ENCODE results near the gene PPFIA2. TPM values are rescaled to one million over a fixed set of nuclear protein-coding genes. Genes with fewer than 3 reads are reported as not detected.

Gene PPFIA2
- polyA plus RNA-seq, 1 of the 3 experiments (the other 2 are of a cell fraction): not detected

- TF ChIP-seq REST (IDR thresholded peaks at IDR 0.05; ENCODE audit: low read depth, low read length) (no peak), MXI1 (IDR thresholded peaks at IDR 0.05; ENCODE audit: low read depth, low read length) (no peak), TAF1 (IDR thresholded peaks at IDR 0.05; ENCODE audit: borderline replicate concordance, low read depth, low read length) (no peak), RCOR1 (IDR thresholded peaks at IDR 0.05; ENCODE audit: low read length) (no peak), SIN3A (IDR thresholded peaks at IDR 0.05; ENCODE audit: borderline replicate concordance, low read depth, low read length) (no peak), FOXM1 (IDR thresholded peaks at IDR 0.05; ENCODE audit: low read depth) (no peak), CTCF (IDR thresholded peaks at IDR 0.05) (no peak)
Measured at GRCh38 chr12:81520064-81520945, 238.8 kb downstream of the PPFIA2 start (continued).

- 3% methylated on average over 1 of the region's 1 CpG for WGBS (ENCODE audit: low lambda C conversion rate)
- ChIA-PET POLR2A (no interaction called here), CTCF (no interaction called here)
- H3K79me2 ChIP-seq (ENCODE audit: insufficient read depth): no peaks in the 10 kb centered on the region
- H2AFZ ChIP-seq (ENCODE audit: low read depth): no peak overlapping the region
- H3K4me3 ChIP-seq (ENCODE audit: low read depth in 2 of 2, low read length in 1 of 2): no peak overlapping the region
- no peak overlapping the region for H3K9ac ChIP-seq
- H3K4me1 ChIP-seq (ENCODE audit: control insufficient read depth in 1 of 2, insufficient read depth in 2 of 2, low read depth in 1 of 2, low read length in 1 of 2): no peaks in the 10 kb centered on the region; a peak in 1 of 4 replicates
- no peaks in the 10 kb centered on the region for H4K20me1 ChIP-seq (ENCODE audit: insufficient read depth)
- H3K36me3 ChIP-seq (replicated peaks in 1 of 2; ENCODE audit: control insufficient read depth in 1 of 2, insufficient read depth in 2 of 2, low read length in 1 of 2): no peaks in the 10 kb centered on the region
- no peak for DNase-seq
- H3K9me3 ChIP-seq: no peaks in the 10 kb centered on the region
- no peak overlapping the region for H3K4me2 ChIP-seq
- H3K27me3 ChIP-seq (ENCODE audit: insufficient read depth): no peaks in the 10 kb centered on the region
- no peak overlapping the region for H3K27ac ChIP-seq (ENCODE audit: low read depth in 2 of 2, low read length in 1 of 2)
- no peaks in the 10 kb centered on the region for H3K9me2 ChIP-seq
- H3F3A ChIP-seq (replicated peaks; ENCODE audit: insufficient read depth): no peaks in the 10 kb centered on the region
- TF ChIP-seq USF2 (IDR thresholded peaks at IDR 0.05; ENCODE audit: borderline replicate concordance, low read depth, low read length) (no peak), POLR2AphosphoS5 (IDR thresholded peaks at IDR 0.05; ENCODE audit: low read depth, low read length) (no peak), TAF1 (IDR thresholded peaks at IDR 0.05; ENCODE audit: borderline replicate concordance, low read depth, low read length) (no peak), NFIC (IDR thresholded peaks at IDR 0.05; ENCODE audit: borderline replicate concordance) (no peak), RAD21 (IDR thresholded peaks at IDR 0.05; ENCODE audit: low read length) (no peak), PBX3 (IDR thresholded peaks at IDR 0.05) (no peak), TEAD4 (IDR thresholded peaks at IDR 0.05; ENCODE audit: borderline replicate concordance, insufficient read depth) (no peak), FOXJ3 (CRISPR knock-in tag; IDR thresholded peaks at IDR 0.05) (no peak), MEF2A (IDR thresholded peaks at IDR 0.05; ENCODE audit: borderline replicate concordance, low read depth) (no peak), RCOR1 (IDR thresholded peaks at IDR 0.05; ENCODE audit: low read length) (no peak), GABPA (IDR thresholded peaks at IDR 0.05; ENCODE audit: low read depth) (no peak), SIN3A (IDR thresholded peaks at IDR 0.05; ENCODE audit: borderline replicate concordance, low read depth, low read length) (no peak), RFX5 (IDR thresholded peaks at IDR 0.05; ENCODE audit: low read length) (no peak), NRF1 (IDR thresholded peaks at IDR 0.05; ENCODE audit: low read depth, low read length) (no peak), REST (IDR thresholded peaks at IDR 0.05; ENCODE audit: low read depth, low read length) (no peak)
Measured at GRCh38 chr12:81518638-81519037, 240.5 kb downstream of the PPFIA2 start.
